Right atrium auricular region (tissue), 2 donors: ENCODE data around the gene CA14. TPM values are rescaled to one million over a fixed set of nuclear protein-coding genes. Genes with fewer than 3 reads are reported as not detected.

Experiments used
- DNase-seq: peaks from one replicate; pipeline ENCODE4 v3.0.0-alpha.2; 2019; ENCODE audit warnings: low spot score
- H3K27ac ChIP-seq, 2 donors: fragments of 200-600 bp; sonication (generic); 1 replicate in 1 of 2; 2 replicates in 1 of 2; pipeline ENCODE4 v1.5.1; 2016 to 2019
- H3K27me3 ChIP-seq, 2 donors: fragments of 200-600 bp; sonication (generic); one replicate each; pipeline versions ENCODE4 v1.5.1 to v1.6.0; 2017 to 2019
- H3K36me3 ChIP-seq: fragments of 200-600 bp; sonication (generic); one replicate; pipeline ENCODE4 v1.5.1; 2016
- H3K4me1 ChIP-seq, 2 donors: fragments of 200-600 bp; sonication (generic); one replicate each; pipeline versions ENCODE4 v1.5.1 to v1.6.0; 2017 to 2019
- H3K4me3 ChIP-seq, 2 donors: fragments of 200-600 bp; sonication (generic); 1 replicate in 1 of 2; 2 replicates in 1 of 2; pipeline ENCODE4 v1.5.1; 2017 to 2019; ENCODE audit warnings: mild to moderate bottlenecking in 1 of 2, moderate library complexity in 1 of 2
- H3K9me3 ChIP-seq, 2 donors: fragments of 200-600 bp; sonication (generic); one replicate each; pipeline ENCODE4 v1.5.1; 2019
- CTCF ChIP-seq, 2 donors: fragments of 200-600 bp; sonication (generic); IDR thresholded peaks; one replicate each; pipeline ENCODE4 v1.5.1; 2019; ENCODE audit warnings: antibody characterized with exemption in 2 of 2
- total RNA-seq, 2 donors: library from RNA; depleted of rRNA; stranded (reverse); fragments of >200 nt; gene quantifications; one replicate each; pipeline ENCODE4 v1.1.0, GENCODE V29; 2016

Gene CA14
- total RNA-seq, 2 donors from 2014 or later = 4.2 to 5.7 TPM

DNA sequence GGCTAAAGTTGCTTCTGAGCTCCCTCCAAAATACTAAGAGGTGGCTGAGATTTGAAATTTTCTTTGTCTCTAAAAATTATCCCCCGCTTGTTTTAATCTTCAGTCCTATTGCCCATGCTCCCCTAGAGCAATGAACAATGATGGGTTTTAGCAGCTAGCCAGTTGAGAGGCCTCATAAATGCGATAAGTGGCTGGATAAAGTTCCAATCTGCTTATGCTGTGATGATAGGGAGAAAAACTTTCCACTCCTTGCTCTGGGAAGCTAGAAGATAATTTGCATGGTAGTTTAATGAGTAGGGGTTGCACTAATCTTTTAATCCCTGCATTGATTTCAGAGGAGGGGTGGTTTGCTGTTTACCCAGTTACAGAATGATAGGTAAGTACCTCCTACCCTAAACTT, 54.2 kb downstream of the CA14 start:
- Histone ChIP-seq H3K36me3 (peaks cover 11% of the 10 kb centered on the region), H3K27ac (no peak overlapping the region), H3K4me3 (no peak overlapping the region), H3K27me3 (no peaks in the 10 kb centered on the region), H3K4me1 (no peaks in the 10 kb centered on the region), H3K9me3 (no peaks in the 10 kb centered on the region)
- TF ChIP-seq CTCF (IDR thresholded peaks at IDR 0.05) = no peak
- DNase-seq = no peak

Other genes starting within 250 kb of the CA14 start
- gene OTUD7B, start 247.0 kb upstream of the CA14 start, total RNA-seq = 10 to 100 TPM; 12.1 to 20.0 TPM
- gene VPS45, start 190.0 kb upstream of the CA14 start, total RNA-seq = 10 to 100 TPM; 34.9 to 38.8 TPM
- 10 to 100 TPM; 21.2 to 77.4 TPM for gene PLEKHO1, start 107.9 kb upstream of the CA14 start, total RNA-seq
- 10 to 100 TPM; 19.0 to 24.5 TPM for gene ANP32E, start 21.7 kb upstream of the CA14 start, total RNA-seq
- 10 to 100 TPM; 60.6 to 64.9 TPM for gene APH1A, start 11.2 kb downstream of the CA14 start, total RNA-seq
- 10 to 100 TPM in 1 of 2 donors, 1 to 10 TPM in 1; 9.6 to 10.0 TPM for gene C1orf54, start 15.0 kb downstream of the CA14 start, total RNA-seq
- 1 to 10 TPM; 4.0 to 4.2 TPM for gene CIART, start 24.8 kb downstream of the CA14 start, total RNA-seq
- 10 to 100 TPM; 45.5 to 45.9 TPM for gene MRPS21, start 36.1 kb downstream of the CA14 start, total RNA-seq
- 10 to 100 TPM; 13.9 to 17.8 TPM for gene PRPF3, start 63.8 kb downstream of the CA14 start, total RNA-seq
- gene RPRD2, start 106.4 kb downstream of the CA14 start, total RNA-seq = 10 to 100 TPM; 18.5 to 24.0 TPM
- gene TARS2, start 229.6 kb downstream of the CA14 start, total RNA-seq = 10 to 100 TPM; 10.5 to 18.1 TPM